Measurements from ENCODE around the gene HS3ST2.

GRCh38 chr16:22903716-22904115, 89.8 kb downstream of the HS3ST2 start:
- TF ChIP-seq ELK1 (IDR thresholded peaks at IDR 0.05; ENCODE audit: low read depth, low read length), result no peak
- no peak for TF ChIP-seq POLR2A (IDR thresholded peaks at IDR 0.05; ENCODE audit: low read length)
- TF ChIP-seq MAX (IDR thresholded peaks at IDR 0.05), result no peak
- no peak for TF ChIP-seq CTCF (IDR thresholded peaks at IDR 0.05)
- no peak for TF ChIP-seq MAZ (IDR thresholded peaks at IDR 0.05; ENCODE audit: borderline replicate concordance, low read depth, low read length)
- TF ChIP-seq EP300 (IDR thresholded peaks at IDR 0.05), result no peak
- TF ChIP-seq REST (IDR thresholded peaks at IDR 0.05), result no peak
- TF ChIP-seq ZFP36 (IDR thresholded peaks at IDR 0.05; ENCODE audit: borderline replicate concordance, partially characterized antibody), result no peak
- TF ChIP-seq CBX8 (IDR thresholded peaks at IDR 0.05), result no peak
- TF ChIP-seq RFX5 (IDR thresholded peaks at IDR 0.05), result no peak

All from A549 (cell line).